Right lobe of liver (tissue), 4 donors: ENCODE data around the gene PIK3R2.

Source experiments
- CTCF ChIP-seq, 4 donors: fragments of 200-600 bp in 3 of 4; fragments of 450-650 bp in 1 of 4; IDR thresholded peaks; one replicate each; pipeline versions ENCODE4 v1.5.1 to v1.8.0; 2016 to 2022; ENCODE audit warnings: antibody characterized with exemption in 4 of 4, mild to moderate bottlenecking in 2 of 4
- POLR2A ChIP-seq: fragments of 450-650 bp; IDR thresholded peaks from one replicate; pipeline ENCODE4 v1.6.1; 2017; ENCODE audit warnings: antibody characterized with exemption, mild to moderate bottlenecking
- donor health status: DM: no; HTN: no; CAD: no.
- donor health status: DM: no; HTN: no; CAD: no.
- donor health status: DM: no; HTN: yes; CAD: no.

- TF ChIP-seq POLR2A = no peak
- no peak for TF ChIP-seq CTCF (IDR thresholded peaks at IDR 0.05)
These were observed 11.1 kb downstream of the PIK3R2 start for GRCh38 chr19:18164072-18164471.
